ENCODE measurements around the gene AMIGO1.
"Not testable (repeated sequence)": the region's sequence is repeated elsewhere in the genome, so short reads cannot be mapped to it uniquely, and the experiment has no call there.

AMIGO1 gene

DNA sequence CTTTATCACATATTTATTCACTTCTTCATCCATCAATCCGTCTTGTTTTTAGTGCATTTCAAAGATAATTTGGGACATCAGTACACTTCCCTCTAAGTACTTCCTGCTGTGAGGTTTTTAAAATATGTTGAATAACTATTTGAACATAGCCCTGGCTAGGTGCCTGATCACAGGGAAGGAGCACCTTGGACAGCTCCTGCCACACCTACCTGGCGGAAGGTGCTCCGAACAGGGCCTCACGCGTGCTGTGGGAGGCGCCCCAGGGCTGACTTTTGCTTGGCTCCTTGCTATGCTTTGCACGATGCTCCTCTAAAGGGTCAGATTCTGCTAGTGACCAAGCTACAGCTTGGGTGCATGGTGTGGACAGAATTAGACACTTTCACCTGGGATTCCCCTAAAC, 30.7 kb downstream of the AMIGO1 start:
- no peaks in the 10 kb centered on the region for H4K20me1 ChIP-seq (ENCODE audit: insufficient read depth, low read length)
- H2AFZ ChIP-seq (ENCODE audit: low read depth, low read length), result no peak overlapping the region
- no peak overlapping the region for H3K4me2 ChIP-seq (ENCODE audit: low read length)
- no peaks in the 10 kb centered on the region for H3K9me3 ChIP-seq (ENCODE audit: insufficient read depth, low read length)
- H3K27ac ChIP-seq (ENCODE audit: low read length), result no peak overlapping the region
- H3K4me3 ChIP-seq (ENCODE audit: low read length), result no peak overlapping the region
- no peaks in the 10 kb centered on the region for H3K79me2 ChIP-seq (ENCODE audit: low read length)
- H3K4me1 ChIP-seq (ENCODE audit: low read length), result peaks cover 4% of the 10 kb centered on the region; the same call in 1 of the 2 replicates
- no peak overlapping the region for H3K9ac ChIP-seq (ENCODE audit: low read length)
- no peaks in the 10 kb centered on the region for H3K27me3 ChIP-seq (ENCODE audit: low read depth, low read length)
- no peaks in the 10 kb centered on the region for H3K36me3 ChIP-seq (replicated peaks; ENCODE audit: low read depth, low read length)
- no peak for TF ChIP-seq EZH2phosphoT487 (IDR thresholded peaks at IDR 0.05; ENCODE audit: low read depth)
- TF ChIP-seq, protein P1, sequence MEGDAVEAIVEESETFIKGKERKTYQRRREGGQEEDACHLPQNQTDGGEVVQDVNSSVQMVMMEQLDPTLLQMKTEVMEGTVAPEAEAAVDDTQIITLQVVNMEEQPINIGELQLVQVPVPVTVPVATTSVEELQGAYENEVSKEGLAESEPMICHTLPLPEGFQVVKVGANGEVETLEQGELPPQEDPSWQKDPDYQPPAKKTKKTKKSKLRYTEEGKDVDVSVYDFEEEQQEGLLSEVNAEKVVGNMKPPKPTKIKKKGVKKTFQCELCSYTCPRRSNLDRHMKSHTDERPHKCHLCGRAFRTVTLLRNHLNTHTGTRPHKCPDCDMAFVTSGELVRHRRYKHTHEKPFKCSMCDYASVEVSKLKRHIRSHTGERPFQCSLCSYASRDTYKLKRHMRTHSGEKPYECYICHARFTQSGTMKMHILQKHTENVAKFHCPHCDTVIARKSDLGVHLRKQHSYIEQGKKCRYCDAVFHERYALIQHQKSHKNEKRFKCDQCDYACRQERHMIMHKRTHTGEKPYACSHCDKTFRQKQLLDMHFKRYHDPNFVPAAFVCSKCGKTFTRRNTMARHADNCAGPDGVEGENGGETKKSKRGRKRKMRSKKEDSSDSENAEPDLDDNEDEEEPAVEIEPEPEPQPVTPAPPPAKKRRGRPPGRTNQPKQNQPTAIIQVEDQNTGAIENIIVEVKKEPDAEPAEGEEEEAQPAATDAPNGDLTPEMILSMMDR (IDR thresholded peaks at IDR 0.05; ENCODE audit: low read depth, low read length), result no peak

DNA sequence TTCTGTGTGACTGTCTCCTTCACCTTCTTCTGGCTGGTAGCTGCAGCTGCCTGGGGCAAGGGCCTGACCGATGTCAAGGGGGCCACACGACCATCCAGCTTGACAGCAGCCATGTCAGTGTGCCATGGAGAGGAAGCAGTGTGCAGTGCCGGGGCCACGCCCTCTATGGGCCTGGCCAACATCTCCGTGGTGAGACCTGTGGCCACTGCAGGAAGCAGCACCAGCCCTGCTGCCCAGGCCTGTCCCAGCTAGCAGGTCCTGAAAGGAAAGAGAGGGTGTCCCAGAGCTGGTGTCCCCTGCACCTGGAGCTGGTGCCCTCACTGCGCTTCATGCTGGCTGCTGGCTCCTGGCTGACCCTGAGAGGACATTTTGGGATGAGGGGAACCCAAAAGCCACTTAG, 31.7 kb downstream of the AMIGO1 start:
- Histone ChIP-seq H3K9ac (ENCODE audit: low read length) (no peak overlapping the region), H3K4me3 (ENCODE audit: low read length) (no peak overlapping the region), H3K79me2 (ENCODE audit: low read length) (no peaks in the 10 kb centered on the region), H3K36me3 (replicated peaks; ENCODE audit: low read depth, low read length) (no peaks in the 10 kb centered on the region), H4K20me1 (ENCODE audit: insufficient read depth, low read length) (no peaks in the 10 kb centered on the region), H3K27me3 (ENCODE audit: low read depth, low read length) (peaks cover 5% of the 10 kb centered on the region), H3K4me2 (ENCODE audit: low read length) (no peak overlapping the region), H3K9me3 (ENCODE audit: insufficient read depth, low read length) (no peaks in the 10 kb centered on the region), H3K27ac (ENCODE audit: low read length) (no peak overlapping the region), H3K4me1 (ENCODE audit: low read length) (peaks cover under 1% of the 10 kb centered on the region; the same call in 1 of the 2 replicates), H2AFZ (ENCODE audit: low read depth, low read length) (no peak overlapping the region)
- TF ChIP-seq, protein P1 (IDR thresholded peaks at IDR 0.05; ENCODE audit: low read depth, low read length), result no peak
- no peak for TF ChIP-seq EZH2phosphoT487 (IDR thresholded peaks at IDR 0.05; ENCODE audit: low read depth)

DNA sequence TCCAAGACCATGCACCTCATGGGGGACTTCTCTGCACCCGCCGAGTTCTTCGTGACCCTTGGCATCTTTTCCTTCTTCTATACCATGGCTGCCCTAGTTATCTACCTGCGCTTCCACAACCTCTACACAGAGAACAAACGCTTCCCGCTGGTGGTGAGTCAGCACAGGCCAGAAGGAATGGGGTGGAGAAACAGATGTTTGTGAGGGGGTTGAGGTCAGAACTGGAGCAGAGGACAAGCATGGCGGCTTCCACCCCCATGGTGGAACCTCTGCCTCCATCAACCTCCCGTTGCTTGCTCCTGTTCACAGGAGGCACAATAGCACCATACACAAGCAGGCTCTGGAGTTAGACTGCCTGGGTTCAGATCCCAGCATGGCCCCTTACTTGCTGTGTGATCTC, 32.7 kb downstream of the AMIGO1 start:
- H3K27me3 ChIP-seq (ENCODE audit: low read depth, low read length), result peaks cover 7% of the 10 kb centered on the region

DNA sequence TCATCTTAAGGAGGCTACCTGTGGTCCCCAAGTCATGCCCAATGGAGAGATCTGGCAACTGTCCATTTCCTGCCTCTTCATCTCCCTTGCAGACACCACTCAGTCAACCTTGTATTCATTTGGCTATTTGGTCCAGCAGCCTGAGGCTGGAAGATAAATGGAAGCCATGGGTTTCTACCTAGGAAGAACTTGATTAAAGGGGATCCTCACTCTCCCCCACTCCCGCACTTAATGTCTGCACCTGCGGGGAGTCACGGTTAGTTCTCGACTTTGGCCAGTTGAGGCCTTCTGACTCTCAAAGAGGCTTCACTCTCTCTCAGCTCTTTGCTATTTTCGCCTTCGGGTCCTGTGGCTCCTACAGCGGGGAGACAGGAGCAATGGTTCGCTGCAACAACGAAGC, 34.3 kb downstream of the AMIGO1 start:
- H3K4me2 ChIP-seq (ENCODE audit: low read length), result no peak overlapping the region
- no peaks in the 10 kb centered on the region for H4K20me1 ChIP-seq (ENCODE audit: insufficient read depth, low read length)
- TF ChIP-seq EZH2phosphoT487 (IDR thresholded peaks at IDR 0.05; ENCODE audit: low read depth), result no peak
- H3K79me2 ChIP-seq (ENCODE audit: low read length), result no peaks in the 10 kb centered on the region
- H3K27ac ChIP-seq (ENCODE audit: low read length), result no peak overlapping the region
- H3K27me3 ChIP-seq (ENCODE audit: low read depth, low read length), result peaks cover 15% of the 10 kb centered on the region
- no peak overlapping the region for H3K9ac ChIP-seq (ENCODE audit: low read length)
- no peak overlapping the region for H2AFZ ChIP-seq (ENCODE audit: low read depth, low read length)
- H3K36me3 ChIP-seq (replicated peaks; ENCODE audit: low read depth, low read length), result no peaks in the 10 kb centered on the region
- no peaks in the 10 kb centered on the region for H3K4me1 ChIP-seq (ENCODE audit: low read length)
- H3K4me3 ChIP-seq (ENCODE audit: low read length), result no peak overlapping the region
- H3K9me3 ChIP-seq (ENCODE audit: insufficient read depth, low read length), result no peaks in the 10 kb centered on the region

More for the DNA sequence above, 32.7 kb downstream of the AMIGO1 start:
- Histone ChIP-seq H3K4me2 (ENCODE audit: low read length) (no peak overlapping the region), H2AFZ (ENCODE audit: low read depth, low read length) (no peak overlapping the region), H4K20me1 (ENCODE audit: insufficient read depth, low read length) (no peaks in the 10 kb centered on the region), H3K79me2 (ENCODE audit: low read length) (no peaks in the 10 kb centered on the region), H3K9me3 (ENCODE audit: insufficient read depth, low read length) (no peaks in the 10 kb centered on the region), H3K4me1 (ENCODE audit: low read length) (no peaks in the 10 kb centered on the region), H3K27ac (ENCODE audit: low read length) (no peak overlapping the region), H3K4me3 (ENCODE audit: low read length) (no peak overlapping the region), H3K9ac (ENCODE audit: low read length) (no peak overlapping the region), H3K36me3 (replicated peaks; ENCODE audit: low read depth, low read length) (no peaks in the 10 kb centered on the region)
- TF ChIP-seq, protein P1 (IDR thresholded peaks at IDR 0.05; ENCODE audit: low read depth, low read length), result no peak
- no peak for TF ChIP-seq EZH2phosphoT487 (IDR thresholded peaks at IDR 0.05; ENCODE audit: low read depth)

DNA sequence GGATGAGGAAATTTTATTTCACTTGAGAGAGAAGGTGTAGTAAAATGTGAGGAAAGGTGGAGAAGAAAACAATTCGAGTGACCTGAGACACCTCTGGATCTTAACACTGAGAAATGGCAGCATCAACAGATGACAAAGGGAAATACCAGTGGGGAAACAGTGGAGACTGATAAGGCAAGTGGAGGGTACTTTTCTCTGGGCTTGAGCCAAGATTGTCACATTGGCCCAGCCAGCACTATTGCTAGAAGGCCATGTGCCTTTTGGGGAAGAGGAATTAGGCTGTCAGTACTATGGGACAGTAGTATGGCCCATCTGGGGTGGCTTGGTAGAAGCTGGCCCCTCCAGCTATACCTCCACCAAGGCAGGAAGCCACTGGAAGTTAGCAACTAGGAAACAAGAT, 34.8 kb downstream of the AMIGO1 start:
- Histone ChIP-seq H3K9me3 (ENCODE audit: insufficient read depth, low read length) (no peaks in the 10 kb centered on the region), H3K79me2 (ENCODE audit: low read length) (no peaks in the 10 kb centered on the region), H2AFZ (ENCODE audit: low read depth, low read length) (no peak overlapping the region), H3K9ac (ENCODE audit: low read length) (no peak overlapping the region), H3K4me1 (ENCODE audit: low read length) (no peaks in the 10 kb centered on the region), H3K27me3 (ENCODE audit: low read depth, low read length) (peaks cover 21% of the 10 kb centered on the region), H3K4me2 (ENCODE audit: low read length) (no peak overlapping the region), H4K20me1 (ENCODE audit: insufficient read depth, low read length) (no peaks in the 10 kb centered on the region), H3K4me3 (ENCODE audit: low read length) (no peak overlapping the region), H3K27ac (ENCODE audit: low read length) (no peak overlapping the region), H3K36me3 (replicated peaks; ENCODE audit: low read depth, low read length) (no peaks in the 10 kb centered on the region)
- TF ChIP-seq EZH2phosphoT487 (IDR thresholded peaks at IDR 0.05; ENCODE audit: low read depth), result no peak
- TF ChIP-seq, protein P1 (IDR thresholded peaks at IDR 0.05; ENCODE audit: low read depth, low read length), result no peak

DNA sequence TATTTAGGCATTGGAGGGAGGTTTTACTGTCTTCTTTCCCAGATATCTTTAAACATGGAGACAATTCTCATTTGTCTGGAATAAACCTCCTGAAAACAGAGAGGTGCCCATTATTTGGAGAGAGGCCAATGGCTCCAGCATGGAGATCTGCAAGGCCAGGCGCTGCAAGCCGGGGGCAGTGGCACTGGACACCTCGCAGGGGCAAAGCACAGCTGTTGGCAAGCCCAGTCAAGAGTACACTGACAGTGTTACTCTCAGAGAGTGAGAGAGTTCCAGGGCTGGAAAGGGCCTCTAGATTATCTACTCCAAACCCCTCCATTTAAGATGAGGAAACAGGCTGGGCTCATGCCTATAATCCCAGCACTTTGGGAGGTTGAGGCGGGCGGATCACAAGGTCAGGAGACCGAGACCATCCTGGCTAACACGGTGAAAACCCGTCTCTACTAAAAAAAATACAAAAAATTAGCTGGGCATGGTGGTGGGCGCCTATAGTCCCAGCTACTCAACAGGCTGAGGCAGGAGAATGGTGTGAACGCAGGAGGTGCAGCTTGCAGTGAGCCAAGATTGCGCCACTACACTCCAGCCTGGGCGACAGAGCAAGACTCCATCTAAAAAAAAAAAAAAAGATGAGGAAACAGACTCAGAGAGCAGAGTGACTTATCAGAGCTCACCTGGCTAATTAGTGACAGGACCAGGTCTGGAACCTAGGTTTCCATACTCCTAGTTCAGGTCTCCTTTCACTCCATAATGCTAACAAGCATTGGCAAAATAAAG, 36.1 kb downstream of the AMIGO1 start:
- not testable (repeated sequence) for H3K36me3 ChIP-seq (replicated peaks; ENCODE audit: low read depth, low read length); H3K4me1 ChIP-seq (ENCODE audit: low read length); H3K27ac ChIP-seq (ENCODE audit: low read length); H3K9ac ChIP-seq (ENCODE audit: low read length); H3K4me2 ChIP-seq (ENCODE audit: low read length); H4K20me1 ChIP-seq (ENCODE audit: insufficient read depth, low read length); H2AFZ ChIP-seq (ENCODE audit: low read depth, low read length); H3K79me2 ChIP-seq (ENCODE audit: low read length); H3K9me3 ChIP-seq (ENCODE audit: insufficient read depth, low read length); H3K4me3 ChIP-seq (ENCODE audit: low read length)
- H3K27me3 ChIP-seq (ENCODE audit: low read depth, low read length), result peaks cover 25% of the 10 kb centered on the region
